Gastrocnemius medialis (tissue), 4 donors: Measurements from ENCODE around the gene PLXNA2.

Source experiments
- CTCF ChIP-seq, 5 experiments: fragments of 450-650 bp in 3 of 5; fragments of 200-600 bp in 2 of 5; sonication (generic) in 2 of 5; IDR thresholded peaks in 4 of 5; conservative IDR thresholded peaks in 1 of 5; 1 replicate in 4 of 5; 2 replicates in 1 of 5; pipeline ENCODE4 v1.5.1; 2016 to 2019; ENCODE audit warnings: antibody characterized with exemption in 5 of 5, mild to moderate bottlenecking in 3 of 5, moderate library complexity in 3 of 5
- POLR2A ChIP-seq, 2 donors: fragments of 450-650 bp; IDR thresholded peaks; one replicate each; pipeline ENCODE4 v1.6.1; 2017; ENCODE audit warnings: antibody characterized with exemption in 2 of 2, mild to moderate bottlenecking in 2 of 2, moderate library complexity in 2 of 2

GRCh38 chr1:208243967-208244916 lies at the start of gene PLXNA2:
- TF ChIP-seq POLR2A (IDR thresholded peaks at IDR 0.05) (peak; percentile 81 to 86), CTCF (IDR thresholded peaks at IDR 0.05 in 4 of 5, conservative IDR thresholded peaks at IDR 0.05 in 1 of 5) (no peak)
